Measurements from ENCODE around the gene DBNDD1.

Gene DBNDD1

GRCh38 chr16:89993377-89993776 is 25.9 kb downstream of the DBNDD1 start:
- Histone ChIP-seq H3K27ac (ENCODE audit: insufficient read depth, low read length, poor library complexity, severe bottlenecking) (no peak overlapping the region), H3K4me3 (ENCODE audit: insufficient read depth, low read depth, low read length, poor library complexity, severe bottlenecking) (no peak overlapping the region), H3K27me3 (replicated peaks; ENCODE audit: control insufficient read depth, insufficient read depth, low read length, poor library complexity, severe bottlenecking) (no peaks in the 10 kb centered on the region), H3K4me1 (ENCODE audit: control insufficient read depth, insufficient read depth, low read length, poor library complexity, severe bottlenecking) (no peaks in the 10 kb centered on the region), H3K9me3 (ENCODE audit: control insufficient read depth, low read length) (no peaks in the 10 kb centered on the region), H3K36me3 (ENCODE audit: control insufficient read depth, insufficient read depth, low read length) (peaks cover 28% of the 10 kb centered on the region)
- DNase-seq: no peak

GRCh38 chr16:89990799-89991198 is 28.5 kb downstream of the DBNDD1 start:
- H3K36me3 ChIP-seq (ENCODE audit: control insufficient read depth, insufficient read depth, low read length): peaks cover 41% of the 10 kb centered on the region
- DNase-seq: no peak
- H3K27me3 ChIP-seq (replicated peaks; ENCODE audit: control insufficient read depth, insufficient read depth, low read length, poor library complexity, severe bottlenecking): no peaks in the 10 kb centered on the region
- H3K27ac ChIP-seq (ENCODE audit: insufficient read depth, low read length, poor library complexity, severe bottlenecking): no peak overlapping the region
- H3K9me3 ChIP-seq (ENCODE audit: control insufficient read depth, low read length): no peaks in the 10 kb centered on the region
- no peak overlapping the region for H3K4me3 ChIP-seq (ENCODE audit: insufficient read depth, low read depth, low read length, poor library complexity, severe bottlenecking)
- no peaks in the 10 kb centered on the region for H3K4me1 ChIP-seq (ENCODE audit: control insufficient read depth, insufficient read depth, low read length, poor library complexity, severe bottlenecking)

GRCh38 chr16:89988951-89989350 is 30.3 kb downstream of the DBNDD1 start:
- DNase-seq: no peak
- H3K27me3 ChIP-seq (replicated peaks; ENCODE audit: control insufficient read depth, insufficient read depth, low read length, poor library complexity, severe bottlenecking): no peaks in the 10 kb centered on the region
- no peak overlapping the region for H3K27ac ChIP-seq (ENCODE audit: insufficient read depth, low read length, poor library complexity, severe bottlenecking)
- H3K36me3 ChIP-seq (ENCODE audit: control insufficient read depth, insufficient read depth, low read length): peaks cover 48% of the 10 kb centered on the region
- H3K4me1 ChIP-seq (ENCODE audit: control insufficient read depth, insufficient read depth, low read length, poor library complexity, severe bottlenecking): no peaks in the 10 kb centered on the region
- no peak overlapping the region for H3K4me3 ChIP-seq (ENCODE audit: insufficient read depth, low read depth, low read length, poor library complexity, severe bottlenecking)
- H3K9me3 ChIP-seq (ENCODE audit: control insufficient read depth, low read length): no peaks in the 10 kb centered on the region

- Histone ChIP-seq H3K9me3 (ENCODE audit: control insufficient read depth, low read length) (no peaks in the 10 kb centered on the region), H3K4me3 (ENCODE audit: insufficient read depth, low read depth, low read length, poor library complexity, severe bottlenecking) (no peak overlapping the region), H3K27ac (ENCODE audit: insufficient read depth, low read length, poor library complexity, severe bottlenecking) (no peak overlapping the region), H3K36me3 (ENCODE audit: control insufficient read depth, insufficient read depth, low read length) (peaks cover 54% of the 10 kb centered on the region), H3K27me3 (replicated peaks; ENCODE audit: control insufficient read depth, insufficient read depth, low read length, poor library complexity, severe bottlenecking) (no peaks in the 10 kb centered on the region), H3K4me1 (ENCODE audit: control insufficient read depth, insufficient read depth, low read length, poor library complexity, severe bottlenecking) (no peaks in the 10 kb centered on the region)
- DNase-seq: no peak
Observed at GRCh38 chr16:89987169-89987568, 32.1 kb downstream of the DBNDD1 start.

- Histone ChIP-seq H3K27ac (ENCODE audit: insufficient read depth, low read length, poor library complexity, severe bottlenecking) (no peak overlapping the region), H3K4me1 (ENCODE audit: control insufficient read depth, insufficient read depth, low read length, poor library complexity, severe bottlenecking) (no peaks in the 10 kb centered on the region), H3K27me3 (replicated peaks; ENCODE audit: control insufficient read depth, insufficient read depth, low read length, poor library complexity, severe bottlenecking) (no peaks in the 10 kb centered on the region), H3K36me3 (ENCODE audit: control insufficient read depth, insufficient read depth, low read length) (peaks cover 59% of the 10 kb centered on the region), H3K9me3 (ENCODE audit: control insufficient read depth, low read length) (no peaks in the 10 kb centered on the region), H3K4me3 (ENCODE audit: insufficient read depth, low read depth, low read length, poor library complexity, severe bottlenecking) (no peak overlapping the region)
- DNase-seq: no peak
Observed at GRCh38 chr16:89986600-89986999, 32.7 kb downstream of the DBNDD1 start.

DNA sequence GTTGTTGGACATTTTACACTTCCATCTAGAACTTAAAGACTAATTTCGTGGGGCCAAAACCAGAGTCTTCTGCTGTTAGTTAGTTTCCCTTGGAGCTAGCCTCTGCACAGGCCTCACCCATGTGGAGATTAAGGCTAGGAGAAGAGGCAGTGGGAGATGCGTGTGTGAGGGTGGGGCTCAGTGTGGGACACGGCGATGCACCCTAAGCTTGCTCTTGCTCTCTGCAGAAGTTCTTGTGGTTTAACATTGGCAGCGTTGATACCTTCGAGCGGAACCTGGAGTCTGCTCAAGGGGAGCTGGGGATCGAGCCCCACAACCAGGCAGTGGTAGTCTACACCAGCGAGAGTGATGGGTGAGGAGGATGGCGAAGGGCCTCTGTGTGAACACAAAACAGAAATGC is 34.0 kb downstream of the DBNDD1 start:
- Histone ChIP-seq H3K27ac (ENCODE audit: insufficient read depth, low read length, poor library complexity, severe bottlenecking) (no peak overlapping the region), H3K36me3 (ENCODE audit: control insufficient read depth, insufficient read depth, low read length) (peaks cover 57% of the 10 kb centered on the region)

GRCh38 chr16:89984216-89984615 is 35.0 kb downstream of the DBNDD1 start:
- Histone ChIP-seq H3K27ac (ENCODE audit: insufficient read depth, low read length, poor library complexity, severe bottlenecking) (no peak overlapping the region), H3K9me3 (ENCODE audit: control insufficient read depth, low read length) (no peaks in the 10 kb centered on the region), H3K36me3 (ENCODE audit: control insufficient read depth, insufficient read depth, low read length) (peaks cover 64% of the 10 kb centered on the region), H3K4me3 (ENCODE audit: insufficient read depth, low read depth, low read length, poor library complexity, severe bottlenecking) (no peak overlapping the region), H3K4me1 (ENCODE audit: control insufficient read depth, insufficient read depth, low read length, poor library complexity, severe bottlenecking) (no peaks in the 10 kb centered on the region), H3K27me3 (replicated peaks; ENCODE audit: control insufficient read depth, insufficient read depth, low read length, poor library complexity, severe bottlenecking) (no peaks in the 10 kb centered on the region)
- no peak for DNase-seq

More for the DNA sequence above, 34.0 kb downstream of the DBNDD1 start:
- DNase-seq: no peak
- Histone ChIP-seq H3K4me1 (ENCODE audit: control insufficient read depth, insufficient read depth, low read length, poor library complexity, severe bottlenecking) (no peaks in the 10 kb centered on the region), H3K27me3 (replicated peaks; ENCODE audit: control insufficient read depth, insufficient read depth, low read length, poor library complexity, severe bottlenecking) (no peaks in the 10 kb centered on the region), H3K9me3 (ENCODE audit: control insufficient read depth, low read length) (no peaks in the 10 kb centered on the region), H3K4me3 (ENCODE audit: insufficient read depth, low read depth, low read length, poor library complexity, severe bottlenecking) (no peak overlapping the region)

DNA sequence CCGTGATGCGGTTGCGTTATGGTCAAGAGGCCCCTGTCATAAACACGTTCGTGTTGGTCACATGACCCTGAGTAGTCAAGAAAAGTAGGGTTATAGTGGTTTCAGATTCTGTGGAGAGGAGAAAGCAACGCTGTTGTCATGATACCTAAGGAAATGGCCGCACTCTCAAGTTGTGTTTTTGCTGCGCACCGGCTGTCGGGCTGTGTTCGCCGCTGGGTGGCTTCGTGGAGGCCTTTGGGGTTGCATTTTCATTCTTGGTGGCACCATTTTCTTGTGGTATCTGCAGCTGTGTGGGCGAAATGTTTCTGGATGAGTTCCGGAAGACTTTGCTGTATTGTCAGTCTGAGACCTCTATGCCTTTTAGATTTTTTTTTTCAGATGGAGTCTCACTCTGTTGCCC is 35.7 kb downstream of the DBNDD1 start:
- Histone ChIP-seq H3K27me3 (replicated peaks; ENCODE audit: control insufficient read depth, insufficient read depth, low read length, poor library complexity, severe bottlenecking) (no peaks in the 10 kb centered on the region), H3K4me1 (ENCODE audit: control insufficient read depth, insufficient read depth, low read length, poor library complexity, severe bottlenecking) (no peaks in the 10 kb centered on the region), H3K4me3 (ENCODE audit: insufficient read depth, low read depth, low read length, poor library complexity, severe bottlenecking) (no peak overlapping the region), H3K27ac (ENCODE audit: insufficient read depth, low read length, poor library complexity, severe bottlenecking) (no peak overlapping the region), H3K9me3 (ENCODE audit: control insufficient read depth, low read length) (no peaks in the 10 kb centered on the region), H3K36me3 (ENCODE audit: control insufficient read depth, insufficient read depth, low read length) (peaks cover 64% of the 10 kb centered on the region)
- no peak for DNase-seq

DNA sequence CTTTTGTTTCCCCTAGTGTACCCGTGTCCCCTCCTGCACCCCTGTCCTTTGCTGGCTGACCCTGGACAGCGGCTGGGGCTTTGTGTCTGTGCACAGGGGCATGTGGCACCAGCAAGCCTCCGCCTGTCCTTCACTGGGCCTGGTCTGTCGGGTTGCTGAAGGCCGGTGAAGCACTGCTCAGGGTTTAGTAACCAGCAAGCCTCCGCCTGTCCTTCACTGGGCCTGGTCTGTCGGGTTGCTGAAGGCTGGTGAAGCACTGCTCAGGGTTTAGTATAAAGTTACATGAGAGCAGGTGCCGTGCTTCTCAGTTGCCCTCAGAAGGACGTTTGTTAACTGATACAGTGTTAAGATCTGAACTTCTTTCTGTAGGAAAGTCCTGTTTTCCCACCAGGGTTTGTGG is 36.9 kb downstream of the DBNDD1 start:
- DNase-seq: no peak
- Histone ChIP-seq H3K27me3 (replicated peaks; ENCODE audit: control insufficient read depth, insufficient read depth, low read length, poor library complexity, severe bottlenecking) (no peaks in the 10 kb centered on the region), H3K27ac (ENCODE audit: insufficient read depth, low read length, poor library complexity, severe bottlenecking) (no peak overlapping the region), H3K9me3 (ENCODE audit: control insufficient read depth, low read length) (no peaks in the 10 kb centered on the region), H3K4me1 (ENCODE audit: control insufficient read depth, insufficient read depth, low read length, poor library complexity, severe bottlenecking) (no peaks in the 10 kb centered on the region), H3K4me3 (ENCODE audit: insufficient read depth, low read depth, low read length, poor library complexity, severe bottlenecking) (no peak overlapping the region), H3K36me3 (ENCODE audit: control insufficient read depth, insufficient read depth, low read length) (peaks cover 64% of the 10 kb centered on the region)

- H3K27me3 ChIP-seq (replicated peaks; ENCODE audit: control insufficient read depth, insufficient read depth, low read length, poor library complexity, severe bottlenecking): no peaks in the 10 kb centered on the region
- no peak for DNase-seq
- H3K4me3 ChIP-seq (ENCODE audit: insufficient read depth, low read depth, low read length, poor library complexity, severe bottlenecking): no peak overlapping the region
- peaks cover 57% of the 10 kb centered on the region for H3K36me3 ChIP-seq (ENCODE audit: control insufficient read depth, insufficient read depth, low read length)
- H3K9me3 ChIP-seq (ENCODE audit: control insufficient read depth, low read length): no peaks in the 10 kb centered on the region
- no peaks in the 10 kb centered on the region for H3K4me1 ChIP-seq (ENCODE audit: control insufficient read depth, insufficient read depth, low read length, poor library complexity, severe bottlenecking)
- H3K27ac ChIP-seq (ENCODE audit: insufficient read depth, low read length, poor library complexity, severe bottlenecking): no peak overlapping the region
Observed at GRCh38 chr16:89981414-89981813, 37.8 kb downstream of the DBNDD1 start.

DNA sequence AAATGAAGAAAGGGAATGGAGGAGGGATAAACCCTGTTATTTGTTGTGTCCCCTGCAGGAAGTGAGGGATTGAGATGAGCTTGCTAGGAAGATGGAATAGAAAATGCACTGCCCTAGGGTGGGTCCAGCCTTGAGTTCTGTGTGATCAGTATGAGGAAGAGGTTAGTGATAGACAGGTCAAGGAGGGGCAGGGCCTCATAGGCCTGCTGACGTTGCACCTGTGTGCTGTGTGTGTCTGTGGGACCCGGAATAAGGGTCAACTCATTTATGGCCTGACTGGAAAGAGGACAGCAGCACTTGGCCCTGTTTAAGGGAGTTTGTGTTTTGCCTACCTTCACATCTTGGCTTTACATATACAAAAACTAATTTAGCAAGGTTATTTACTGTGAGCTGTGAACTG is 44.4 kb downstream of the DBNDD1 start:
- Histone ChIP-seq H3K9me3 (ENCODE audit: control insufficient read depth, low read length) (no peaks in the 10 kb centered on the region), H3K27me3 (replicated peaks; ENCODE audit: control insufficient read depth, insufficient read depth, low read length, poor library complexity, severe bottlenecking) (no peaks in the 10 kb centered on the region)
- no peak for DNase-seq

More for the DNA sequence above, 44.4 kb downstream of the DBNDD1 start:
- Histone ChIP-seq H3K4me3 (ENCODE audit: insufficient read depth, low read depth, low read length, poor library complexity, severe bottlenecking) (no peak overlapping the region), H3K36me3 (ENCODE audit: control insufficient read depth, insufficient read depth, low read length) (peaks cover 7% of the 10 kb centered on the region), H3K4me1 (ENCODE audit: control insufficient read depth, insufficient read depth, low read length, poor library complexity, severe bottlenecking) (peaks cover 12% of the 10 kb centered on the region), H3K27ac (ENCODE audit: insufficient read depth, low read length, poor library complexity, severe bottlenecking) (no peak overlapping the region)

All from effector memory CD4-positive, alpha-beta T cell (primary cell).